Middle frontal gyrus (tissue), 1 donor: ENCODE results near the gene PARVG.
"Not testable (repeated sequence)": the region's sequence is repeated elsewhere in the genome, so short reads cannot be mapped to it uniquely, and the experiment has no call there.

Source experiments
- DNase-seq: peaks from one replicate; pipeline ENCODE4 v3.0.0-alpha.2; 2015; ENCODE audit warnings: low spot score; ENCODE audit errors: extremely low spot score

The PARVG gene

DNA sequence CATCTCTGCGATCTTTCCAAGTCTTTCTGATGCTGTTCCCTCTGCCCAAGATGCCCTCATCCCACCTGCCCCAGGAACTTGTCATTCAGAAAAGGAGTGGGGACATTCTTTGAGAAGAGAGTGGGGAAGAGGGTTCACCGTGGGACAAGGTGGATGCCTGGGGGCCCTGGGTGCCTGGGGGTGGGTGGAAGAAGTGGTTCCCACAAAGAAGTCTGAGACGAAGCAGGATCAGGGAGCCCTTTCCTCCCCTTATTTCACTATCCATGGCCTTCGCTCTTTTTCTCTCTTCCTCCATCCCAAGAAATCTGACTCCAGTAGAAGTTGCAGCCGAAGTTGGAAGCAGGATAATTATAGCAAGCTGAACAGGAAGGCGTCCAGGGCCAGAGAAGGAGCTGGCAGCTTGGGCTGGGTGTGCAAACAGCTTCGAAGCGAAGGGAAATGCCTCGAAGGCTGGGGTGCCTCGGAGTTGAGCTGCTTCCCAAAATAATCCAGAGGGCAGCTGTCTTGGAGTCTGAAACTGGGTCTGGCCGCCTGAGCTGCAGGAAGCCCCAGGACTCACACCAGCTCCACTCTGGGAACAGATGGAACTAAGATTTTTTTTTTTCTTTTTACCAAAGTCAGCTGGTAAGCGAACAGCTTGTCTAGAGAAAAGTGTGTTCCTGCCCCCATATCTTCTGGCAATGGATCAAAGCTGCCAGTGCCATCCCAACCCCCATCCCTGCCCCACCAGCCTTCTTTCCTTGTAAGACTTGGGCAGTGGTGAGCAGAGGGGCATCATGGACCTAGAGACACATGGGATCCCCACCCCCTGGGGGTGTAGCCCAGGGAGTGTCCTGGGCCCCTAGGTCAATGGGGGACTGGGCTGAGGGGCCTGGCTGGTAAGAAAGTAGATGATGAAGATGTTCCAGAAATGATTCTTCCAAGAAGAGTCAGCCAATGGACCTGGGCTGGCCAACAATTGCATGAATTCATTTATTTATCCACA lies 31.5 kb downstream of the PARVG start:
- peak; percentile 25 for DNase-seq

- DNase-seq: no peak
Measured at GRCh38 chr22:44212936-44213335, 32.2 kb downstream of the PARVG start.

DNA sequence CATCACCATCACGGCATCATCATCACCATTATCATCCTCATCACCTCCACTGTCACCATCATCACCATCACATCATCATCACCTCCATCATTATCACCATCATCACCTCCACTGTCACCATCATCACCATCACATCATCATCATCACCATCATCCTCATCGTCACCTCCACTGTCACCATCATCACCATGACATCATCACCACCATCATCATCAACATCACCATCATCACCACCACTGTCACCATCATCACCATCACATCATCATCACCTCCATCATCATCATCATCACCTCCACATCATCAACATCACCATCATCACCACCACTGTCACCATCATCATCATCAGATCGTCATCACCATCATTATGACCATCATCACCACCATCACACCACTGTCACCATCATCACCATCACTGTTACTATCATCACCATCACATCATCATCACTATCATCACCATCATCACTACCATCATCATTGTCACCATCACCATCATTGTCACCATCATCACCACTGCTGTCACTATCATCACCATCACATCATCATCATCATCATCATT lies 32.8 kb downstream of the PARVG start:
- DNase-seq: no peak

DNA sequence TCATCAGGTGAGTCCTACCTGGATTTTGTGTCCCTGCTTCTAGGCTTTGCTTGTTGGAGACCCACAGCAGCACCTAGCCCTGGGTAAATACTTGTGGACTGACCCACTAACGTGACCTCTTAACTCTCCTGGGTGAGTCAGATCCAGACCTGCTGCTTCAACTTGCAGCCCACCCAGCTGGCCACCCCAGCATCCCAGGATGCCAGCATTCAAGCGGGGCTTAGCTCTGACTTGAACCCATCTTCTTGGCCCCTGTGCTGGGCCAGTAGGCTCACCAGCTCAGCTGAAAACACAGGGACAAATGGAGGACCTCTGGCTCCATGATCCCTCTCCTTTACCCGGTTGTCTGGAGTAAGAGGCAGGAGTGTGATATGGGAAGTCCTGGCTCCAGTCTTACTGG lies 33.5 kb downstream of the PARVG start:
- DNase-seq: no peak

DNA sequence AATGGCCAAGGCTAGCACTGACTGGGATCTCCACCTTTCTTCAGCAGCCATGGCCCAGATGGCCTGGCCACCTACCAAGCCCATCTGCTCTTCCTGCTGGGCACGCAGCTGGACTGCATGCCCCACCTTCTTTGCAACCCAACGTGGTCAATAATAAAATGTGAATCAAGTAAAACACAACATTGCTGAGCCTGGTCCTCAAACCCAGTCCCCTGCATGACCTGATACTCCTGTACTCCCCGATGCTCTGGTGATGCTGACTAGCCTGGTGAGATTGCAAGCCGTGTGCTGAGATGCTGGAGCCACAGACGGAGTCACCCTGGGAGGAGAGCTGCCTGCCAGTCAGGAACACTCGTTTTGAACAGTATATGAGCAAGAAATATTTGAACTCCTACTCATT lies 34.0 kb downstream of the PARVG start:
- DNase-seq: no peak

DNA sequence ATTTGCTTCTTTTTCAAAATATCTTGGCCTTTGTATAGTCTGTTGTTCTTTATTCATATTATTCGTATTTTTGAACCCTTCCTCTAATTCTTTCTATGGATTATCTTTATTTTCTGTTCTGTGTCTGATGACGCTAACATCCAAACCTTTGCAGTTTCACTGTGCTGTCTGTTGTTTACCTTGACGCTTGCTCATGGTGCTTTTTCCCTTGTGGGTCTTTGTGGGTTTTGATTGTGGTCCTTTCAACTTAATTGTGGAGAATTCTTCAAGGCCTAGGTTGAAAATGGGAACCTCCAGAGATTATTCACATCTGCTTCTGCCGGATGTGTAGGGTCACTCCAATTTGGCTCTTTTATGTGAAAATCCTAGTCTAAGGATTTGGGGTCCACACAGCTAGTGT lies 34.6 kb downstream of the PARVG start:
- DNase-seq: no peak

- no peak for DNase-seq
Measured at GRCh38 chr22:44217346-44217745, 36.6 kb downstream of the PARVG start.

GRCh38 chr22:44218071-44218470 lies 37.3 kb downstream of the PARVG start:
- no peak for DNase-seq

DNA sequence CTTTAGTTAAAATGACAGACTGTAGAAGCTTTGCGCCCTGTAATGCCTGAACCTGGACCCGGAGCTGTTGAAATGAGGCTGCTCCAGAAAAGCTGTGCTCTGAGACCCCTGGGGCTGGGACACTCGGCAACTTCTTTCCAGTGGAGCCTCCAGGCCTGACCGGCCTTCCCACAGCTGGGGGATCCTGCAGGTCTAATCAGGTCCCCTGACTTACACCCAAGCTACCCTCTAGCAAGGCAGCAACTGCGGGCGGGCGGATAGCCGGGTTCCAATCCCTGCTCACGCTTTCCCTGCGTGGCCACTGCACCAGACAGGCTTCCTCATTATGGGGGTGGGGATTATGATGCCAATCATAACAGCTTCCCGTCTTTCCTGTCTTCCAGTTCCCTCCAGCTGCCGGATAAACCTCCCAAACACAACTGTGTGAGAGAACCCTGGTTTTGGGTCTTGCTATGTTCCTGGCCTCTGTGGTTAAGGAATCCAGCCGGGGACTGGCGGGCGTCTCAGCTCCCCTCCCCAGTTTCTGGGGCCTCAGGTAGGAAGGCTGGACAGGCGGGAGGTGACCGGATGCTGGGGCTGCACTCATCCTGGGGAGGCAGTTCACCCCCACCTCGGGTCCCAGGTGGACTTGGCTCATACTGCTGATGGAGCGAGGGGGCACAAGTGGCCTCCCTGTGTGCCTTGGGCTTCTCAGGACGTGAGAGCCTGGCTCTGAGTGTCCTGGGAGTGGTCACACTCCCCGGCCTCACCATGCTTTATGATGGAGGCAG lies 38.6 kb downstream of the PARVG start:
- no peak for DNase-seq

DNA sequence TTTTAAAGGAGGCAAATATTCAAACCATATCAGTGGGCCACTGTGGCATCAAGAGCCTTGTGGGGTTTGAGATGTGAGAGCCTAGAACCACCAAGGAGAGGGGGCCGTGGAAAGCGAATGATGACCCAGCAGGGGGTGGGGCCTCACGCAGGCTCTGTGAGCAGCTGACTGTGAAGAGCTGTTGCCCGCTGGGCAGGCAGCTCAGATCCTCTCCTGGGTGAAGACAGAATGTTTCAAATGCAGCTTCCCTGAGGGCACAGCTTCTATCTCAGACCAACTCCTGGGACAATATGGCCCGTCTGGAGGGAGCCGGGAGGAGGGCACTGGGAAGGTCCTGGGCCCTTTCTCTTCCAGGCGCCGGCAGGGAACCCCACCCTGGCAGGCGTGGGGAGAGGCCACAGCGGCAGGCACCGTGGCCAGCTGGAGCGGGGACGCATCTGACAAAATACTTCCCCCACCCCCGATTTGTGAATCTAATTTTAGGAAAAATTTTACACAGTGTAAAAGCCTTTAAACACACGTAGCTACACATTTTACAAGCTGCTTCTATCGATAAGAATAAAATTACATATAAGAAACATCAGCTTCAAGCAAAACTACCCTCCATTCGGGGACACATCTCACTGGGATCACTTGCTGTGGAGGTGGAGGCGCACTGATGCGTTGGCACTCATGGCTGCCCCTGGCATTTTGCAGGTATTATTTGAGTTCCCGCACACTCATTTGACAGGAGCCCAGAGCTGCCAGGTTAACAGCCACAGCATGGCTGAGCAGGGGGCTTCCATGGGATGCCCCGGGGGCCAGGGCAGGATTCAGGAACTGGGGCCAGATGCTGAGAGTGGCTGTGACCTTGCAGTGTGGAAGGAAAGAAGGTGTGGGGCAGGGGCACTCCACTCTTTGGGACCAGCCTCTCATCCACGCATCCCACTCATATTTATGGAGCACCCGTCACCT lies 40.3 kb downstream of the PARVG start:
- DNase-seq: no peak

- DNase-seq: no peak
Measured at GRCh38 chr22:44221710-44222475, 41.2 kb downstream of the PARVG start.

DNA sequence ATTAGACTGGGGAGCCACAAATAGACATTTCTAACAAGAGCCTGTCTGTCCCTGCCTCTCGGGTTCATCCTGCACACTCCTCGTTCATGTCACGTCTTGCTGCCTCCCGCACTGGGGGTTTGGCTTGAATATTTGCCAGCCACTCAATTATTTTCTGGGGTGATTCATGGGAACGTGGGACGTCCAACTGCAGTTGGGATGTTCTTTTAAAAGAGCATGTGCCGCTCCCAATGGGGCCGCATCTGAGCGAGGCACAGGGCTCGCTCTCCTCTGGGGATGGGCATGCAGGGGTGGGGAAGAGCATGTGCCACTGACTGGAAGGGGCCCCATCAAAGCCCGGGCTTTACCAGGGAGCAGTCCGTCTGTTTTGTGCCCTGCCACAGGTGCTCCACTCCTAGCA lies 43.4 kb downstream of the PARVG start:
- no peak for DNase-seq

GRCh38 chr22:44225091-44225689 lies 44.5 kb downstream of the PARVG start:
- no peak for DNase-seq

- no peak for DNase-seq
Measured at GRCh38 chr22:44225812-44226211, 45.1 kb downstream of the PARVG start.

GRCh38 chr22:44229331-44229730 lies 48.6 kb downstream of the PARVG start:
- no peak for DNase-seq

- no peak for DNase-seq
Measured at GRCh38 chr22:44229809-44230208, 49.1 kb downstream of the PARVG start.

- no peak for DNase-seq
Measured at GRCh38 chr22:44231233-44231632, 50.5 kb downstream of the PARVG start.

DNA sequence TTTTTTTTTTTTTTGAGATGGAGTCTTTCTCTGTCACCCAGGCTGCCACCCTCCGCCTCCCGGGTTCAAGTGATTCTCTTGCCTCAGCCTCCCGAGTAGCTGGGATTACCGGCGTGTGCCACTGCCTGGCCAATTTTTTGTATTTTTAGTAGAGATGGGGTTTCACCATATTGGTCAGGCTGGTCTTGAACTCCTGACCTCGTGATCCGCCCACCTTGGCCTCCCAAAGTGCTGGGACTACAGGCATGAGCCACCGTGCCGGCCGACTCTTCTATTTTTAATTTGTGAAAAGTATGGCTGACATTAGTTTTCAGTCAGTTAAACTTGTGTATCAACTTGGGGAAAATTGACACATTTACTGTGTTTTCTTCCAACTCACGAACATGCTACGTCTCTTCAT lies 53.6 kb downstream of the PARVG start:
- DNase-seq: not testable (repeated sequence)

DNA sequence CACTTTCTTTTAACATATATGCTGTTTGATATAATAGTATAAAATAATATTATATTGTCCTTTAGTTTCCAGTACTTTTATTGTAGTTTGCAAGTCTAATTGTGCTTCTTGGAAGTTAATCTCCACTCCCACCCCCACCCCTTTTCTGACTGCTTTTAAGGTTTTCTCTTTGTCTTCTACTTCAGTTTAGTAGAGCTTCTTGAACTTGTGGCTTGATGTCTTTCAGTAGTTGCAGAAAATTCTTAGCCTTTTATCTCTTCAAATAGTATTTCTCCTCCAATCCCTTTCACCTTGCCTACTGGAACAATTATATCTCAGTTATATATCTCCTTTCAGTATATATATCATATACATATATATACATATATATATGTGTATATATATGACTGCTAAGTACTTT lies 56.6 kb downstream of the PARVG start:
- DNase-seq: no peak

DNA sequence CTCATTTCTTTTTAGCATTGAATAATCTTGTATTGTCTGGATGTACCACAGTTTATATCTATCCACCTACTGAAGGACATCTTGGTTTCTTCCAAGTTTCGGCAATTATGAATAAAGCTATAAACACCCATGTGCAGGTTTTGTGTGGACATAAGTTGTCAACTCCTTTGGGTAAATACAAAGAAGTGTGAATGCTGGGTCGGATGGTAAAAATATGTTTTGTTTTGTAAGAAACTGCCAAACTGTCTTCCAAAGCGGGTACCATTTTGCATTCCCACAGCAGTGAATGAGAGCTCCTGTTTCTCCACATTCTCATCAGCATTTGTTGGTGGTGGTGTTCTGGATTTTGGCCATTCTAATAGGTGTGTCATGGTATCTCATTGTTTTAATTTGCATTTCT lies 60.4 kb downstream of the PARVG start:
- not testable (repeated sequence) for DNase-seq
